ENCODE measurements around the gene OTOP2.

DNA sequence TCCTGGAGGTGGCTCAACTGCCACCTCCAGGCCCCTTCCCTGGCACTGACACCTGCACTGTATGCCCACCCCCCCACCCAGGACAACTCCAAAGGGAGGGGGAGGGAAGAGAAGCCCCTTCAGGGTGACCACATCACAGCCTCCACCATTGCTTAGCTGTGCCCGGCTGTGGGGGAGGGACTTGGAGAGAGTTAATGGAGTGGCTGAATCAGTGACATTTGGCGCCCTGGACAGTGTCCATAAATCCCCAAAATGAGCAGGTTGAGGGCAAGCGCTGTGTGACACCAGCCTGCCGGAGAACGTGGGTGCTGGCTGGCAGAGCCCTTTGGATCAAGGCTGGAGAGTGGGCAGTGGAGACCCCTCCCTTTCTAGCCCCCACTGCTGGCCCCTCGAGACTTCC is 1.9 kb upstream of the OTOP2 start:
- TF ChIP-seq, protein P1, sequence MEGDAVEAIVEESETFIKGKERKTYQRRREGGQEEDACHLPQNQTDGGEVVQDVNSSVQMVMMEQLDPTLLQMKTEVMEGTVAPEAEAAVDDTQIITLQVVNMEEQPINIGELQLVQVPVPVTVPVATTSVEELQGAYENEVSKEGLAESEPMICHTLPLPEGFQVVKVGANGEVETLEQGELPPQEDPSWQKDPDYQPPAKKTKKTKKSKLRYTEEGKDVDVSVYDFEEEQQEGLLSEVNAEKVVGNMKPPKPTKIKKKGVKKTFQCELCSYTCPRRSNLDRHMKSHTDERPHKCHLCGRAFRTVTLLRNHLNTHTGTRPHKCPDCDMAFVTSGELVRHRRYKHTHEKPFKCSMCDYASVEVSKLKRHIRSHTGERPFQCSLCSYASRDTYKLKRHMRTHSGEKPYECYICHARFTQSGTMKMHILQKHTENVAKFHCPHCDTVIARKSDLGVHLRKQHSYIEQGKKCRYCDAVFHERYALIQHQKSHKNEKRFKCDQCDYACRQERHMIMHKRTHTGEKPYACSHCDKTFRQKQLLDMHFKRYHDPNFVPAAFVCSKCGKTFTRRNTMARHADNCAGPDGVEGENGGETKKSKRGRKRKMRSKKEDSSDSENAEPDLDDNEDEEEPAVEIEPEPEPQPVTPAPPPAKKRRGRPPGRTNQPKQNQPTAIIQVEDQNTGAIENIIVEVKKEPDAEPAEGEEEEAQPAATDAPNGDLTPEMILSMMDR (IDR thresholded peaks at IDR 0.05), result no peak
- TF ChIP-seq POLR2A (IDR thresholded peaks at IDR 0.05), result no peak

All from adrenal gland (tissue), 5 donors.